ENCODE results near the gene SPTBN2.
A peak's percentile ranks its signal among the peaks of the same experiment; 100 is the strongest.

SPTBN2 gene

DNA sequence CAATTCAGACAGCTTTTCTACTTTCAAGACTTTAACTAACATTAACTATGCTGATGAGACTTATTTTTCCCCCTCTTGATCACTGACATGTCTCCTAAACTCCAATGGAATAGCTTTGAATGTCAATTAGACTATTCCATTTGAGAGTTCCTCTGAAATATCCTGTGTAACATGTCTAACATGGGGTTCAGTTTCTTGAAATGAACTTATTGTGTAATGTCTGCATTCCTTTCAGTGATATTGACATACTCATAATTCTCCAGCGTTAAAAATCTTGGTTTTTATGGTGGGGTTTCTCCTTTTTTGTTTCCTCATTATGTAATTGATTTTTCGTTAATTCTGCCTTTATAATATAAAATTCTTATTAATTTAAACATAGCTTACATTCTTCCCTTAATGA, 37.7 kb upstream of the SPTBN2 start:
- no peak for DNase-seq (ENCODE audit: low spot score)
- no peak overlapping the region for H2BK120ac ChIP-seq (ENCODE audit: low read depth, low read length)
- H3K9ac ChIP-seq (ENCODE audit: low read depth, low read length, poor library complexity): no peak overlapping the region
- H3K14ac ChIP-seq (ENCODE audit: low read length): no peak overlapping the region
- H3K36me3 ChIP-seq (replicated peaks in 1 of 2; ENCODE audit: control insufficient read depth in 2 of 2, insufficient read depth in 2 of 2, low read length in 2 of 2): peaks cover 3 to 35% of the 10 kb centered on the region in 2 donors
- H4K91ac ChIP-seq (ENCODE audit: low read depth, low read length, poor library complexity): no peak overlapping the region
- H3K79me1 ChIP-seq (ENCODE audit: low read depth, low read length): no peaks in the 10 kb centered on the region
- no peak overlapping the region for H2BK12ac ChIP-seq (ENCODE audit: low read length)
- H3K9me3 ChIP-seq (replicated peaks in 1 of 2; ENCODE audit: control insufficient read depth in 2 of 2, insufficient read depth in 1 of 2, low read depth in 1 of 2, low read length in 2 of 2): no peaks in the 10 kb centered on the region
- H3K4ac ChIP-seq (ENCODE audit: low read length): no peak overlapping the region
- H3K27ac ChIP-seq (replicated peaks; ENCODE audit: low read length): no peak overlapping the region
- no peak overlapping the region for H2AFZ ChIP-seq (ENCODE audit: low read length)
- no peak overlapping the region for H4K8ac ChIP-seq (ENCODE audit: low read depth, low read length)
- H3K4me1 ChIP-seq (ENCODE audit: control insufficient read depth in 2 of 2, insufficient read depth in 1 of 2, low read depth in 1 of 2, low read length in 2 of 2): peaks cover 0 to 1% of the 10 kb centered on the region in 2 donors
- no peak overlapping the region for H3K18ac ChIP-seq (ENCODE audit: low read length)
- no peak overlapping the region for H2BK15ac ChIP-seq (ENCODE audit: low read length)
- no CpG with 5 or more reads among the region's 2 CpGs for WGBS, 2 donors (ENCODE audit: extremely low coverage in 2 of 2, insufficient read length in 2 of 2, insufficient replicate concordance in 1 of 2)
- no peak overlapping the region for H3K23ac ChIP-seq (ENCODE audit: low read depth, low read length, poor library complexity)
- no peaks in the 10 kb centered on the region for H3K27me3 ChIP-seq (ENCODE audit: control insufficient read depth in 3 of 3, insufficient read depth in 3 of 3, low read depth in 1 of 3, low read length in 3 of 3)
- no peak overlapping the region for H2AK5ac ChIP-seq (ENCODE audit: low read depth, low read length)
- no peak overlapping the region for H3K4me2 ChIP-seq (ENCODE audit: insufficient read depth, low read length, poor library complexity, severe bottlenecking)
- no peak overlapping the region for H2BK5ac ChIP-seq (ENCODE audit: low read length)
- no peak overlapping the region for H3K4me3 ChIP-seq (ENCODE audit: low read length in 2 of 2)

DNA sequence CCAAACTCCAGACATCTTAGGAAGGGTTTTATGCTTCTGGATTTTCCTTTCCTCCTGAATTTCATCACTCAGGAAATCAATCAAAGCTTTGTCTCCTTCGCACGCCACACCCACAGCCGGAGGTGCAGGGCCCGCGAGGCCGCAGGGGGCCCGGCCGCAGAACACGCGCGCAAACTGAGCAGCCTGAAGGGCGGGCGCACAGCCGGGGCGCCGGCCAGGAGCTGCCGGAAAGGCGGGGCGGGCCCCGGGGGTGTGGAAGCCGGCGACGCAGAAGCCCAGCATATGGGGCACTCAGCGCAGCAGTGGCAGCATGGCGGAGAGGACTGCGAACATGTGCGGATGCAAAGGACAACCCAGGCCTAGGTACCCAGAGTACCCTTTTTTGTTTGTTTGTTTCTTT, 33.1 kb upstream of the SPTBN2 start:
- Histone ChIP-seq H3K36me3 (replicated peaks in 1 of 2; ENCODE audit: control insufficient read depth in 2 of 2, insufficient read depth in 2 of 2, low read length in 2 of 2) (peaks cover 4 to 59% of the 10 kb centered on the region in 2 donors), H3K79me1 (ENCODE audit: low read depth, low read length) (no peaks in the 10 kb centered on the region), H2AK5ac (ENCODE audit: low read depth, low read length) (no peak overlapping the region), H4K8ac (ENCODE audit: low read depth, low read length) (no peak overlapping the region), H2BK5ac (ENCODE audit: low read length) (no peak overlapping the region), H2BK120ac (ENCODE audit: low read depth, low read length) (no peak overlapping the region), H3K9ac (ENCODE audit: low read depth, low read length, poor library complexity) (no peak overlapping the region), H3K9me3 (replicated peaks in 1 of 2; ENCODE audit: control insufficient read depth in 2 of 2, insufficient read depth in 1 of 2, low read depth in 1 of 2, low read length in 2 of 2) (no peaks in the 10 kb centered on the region), H3K27ac (replicated peaks; ENCODE audit: low read length) (no peak overlapping the region), H3K4me1 (ENCODE audit: control insufficient read depth in 2 of 2, insufficient read depth in 1 of 2, low read depth in 1 of 2, low read length in 2 of 2) (no peaks in the 10 kb centered on the region), H3K14ac (ENCODE audit: low read length) (no peak overlapping the region), H3K4ac (ENCODE audit: low read length) (peak overlapping the region; percentile 53), H3K4me2 (ENCODE audit: insufficient read depth, low read length, poor library complexity, severe bottlenecking) (no peak overlapping the region), H3K27me3 (ENCODE audit: control insufficient read depth in 3 of 3, insufficient read depth in 3 of 3, low read depth in 1 of 3, low read length in 3 of 3) (no peaks in the 10 kb centered on the region), H2BK12ac (ENCODE audit: low read length) (no peak overlapping the region), H3K18ac (ENCODE audit: low read length) (no peak overlapping the region), H3K4me3 (ENCODE audit: low read length in 2 of 2) (no peak overlapping the region), H3K23ac (ENCODE audit: low read depth, low read length, poor library complexity) (no peak overlapping the region), H2AFZ (ENCODE audit: low read length) (no peak overlapping the region), H2BK15ac (ENCODE audit: low read length) (no peak overlapping the region), H4K91ac (ENCODE audit: low read depth, low read length, poor library complexity) (no peak overlapping the region)
- DNase-seq (ENCODE audit: low spot score): no peak
- no CpG with 5 or more reads among the region's 27 CpGs for WGBS, 2 donors (ENCODE audit: extremely low coverage in 2 of 2, insufficient read length in 2 of 2, insufficient replicate concordance in 1 of 2)

DNA sequence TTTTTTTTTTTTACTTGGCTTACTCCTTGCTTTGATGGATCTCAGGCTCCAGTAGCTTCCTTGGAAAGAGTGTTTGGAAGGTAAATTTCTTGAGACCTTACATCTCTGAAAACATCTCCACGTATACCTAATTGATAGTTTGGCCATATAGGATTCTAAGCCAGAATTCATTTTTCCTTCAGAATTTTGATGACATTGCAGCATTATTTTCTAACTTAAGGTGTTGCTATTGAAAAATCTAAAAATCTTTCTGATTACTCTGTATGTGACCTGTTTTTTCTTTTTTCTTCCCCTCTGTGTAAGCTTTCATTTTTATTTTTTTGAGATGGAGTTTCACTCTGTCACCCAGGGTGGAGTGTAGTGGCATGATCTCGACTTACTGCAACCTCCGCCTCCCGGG, 23.1 kb upstream of the SPTBN2 start:
- Histone ChIP-seq H3K4me1 (ENCODE audit: control insufficient read depth in 2 of 2, insufficient read depth in 1 of 2, low read depth in 1 of 2, low read length in 2 of 2) (peaks cover 2 to 3% of the 10 kb centered on the region in 2 donors), H3K36me3 (replicated peaks in 1 of 2; ENCODE audit: control insufficient read depth in 2 of 2, insufficient read depth in 2 of 2, low read length in 2 of 2) (peaks cover 0 to 8% of the 10 kb centered on the region in 2 donors), H3K27me3 (ENCODE audit: control insufficient read depth in 3 of 3, insufficient read depth in 3 of 3, low read depth in 1 of 3, low read length in 3 of 3) (no peaks in the 10 kb centered on the region), H2BK5ac (ENCODE audit: low read length) (no peak overlapping the region), H2BK12ac (ENCODE audit: low read length) (no peak overlapping the region), H2AFZ (ENCODE audit: low read length) (no peak overlapping the region), H2BK120ac (ENCODE audit: low read depth, low read length) (no peak overlapping the region), H3K4me2 (ENCODE audit: insufficient read depth, low read length, poor library complexity, severe bottlenecking) (no peak overlapping the region), H3K23ac (ENCODE audit: low read depth, low read length, poor library complexity) (no peak overlapping the region), H3K27ac (replicated peaks; ENCODE audit: low read length) (no peak overlapping the region), H4K91ac (ENCODE audit: low read depth, low read length, poor library complexity) (no peak overlapping the region), H3K18ac (ENCODE audit: low read length) (no peak overlapping the region), H3K14ac (ENCODE audit: low read length) (no peak overlapping the region), H3K9me3 (replicated peaks in 1 of 2; ENCODE audit: control insufficient read depth in 2 of 2, insufficient read depth in 1 of 2, low read depth in 1 of 2, low read length in 2 of 2) (no peaks in the 10 kb centered on the region), H3K79me1 (ENCODE audit: low read depth, low read length) (peaks cover 2% of the 10 kb centered on the region), H4K8ac (ENCODE audit: low read depth, low read length) (no peak overlapping the region), H3K4ac (ENCODE audit: low read length) (no peak overlapping the region), H2BK15ac (ENCODE audit: low read length) (no peak overlapping the region), H3K4me3 (ENCODE audit: low read length in 2 of 2) (no peak overlapping the region), H2AK5ac (ENCODE audit: low read depth, low read length) (no peak overlapping the region), H3K9ac (ENCODE audit: low read depth, low read length, poor library complexity) (no peak overlapping the region)
- DNase-seq (ENCODE audit: low spot score): no peak
- WGBS, 2 donors (ENCODE audit: extremely low coverage in 2 of 2, insufficient read length in 2 of 2, insufficient replicate concordance in 1 of 2): no CpG with 5 or more reads among the region's 4 CpGs

- Histone ChIP-seq H3K79me1 (ENCODE audit: low read depth, low read length) (peaks cover 5% of the 10 kb centered on the region), H3K4ac (ENCODE audit: low read length) (no peak overlapping the region), H3K27ac (replicated peaks; ENCODE audit: low read length) (no peak overlapping the region), H4K91ac (ENCODE audit: low read depth, low read length, poor library complexity) (no peak overlapping the region), H2BK5ac (ENCODE audit: low read length) (no peak overlapping the region), H3K9ac (ENCODE audit: low read depth, low read length, poor library complexity) (no peak overlapping the region), H2BK120ac (ENCODE audit: low read depth, low read length) (no peak overlapping the region), H2BK12ac (ENCODE audit: low read length) (no peak overlapping the region), H3K4me3 (ENCODE audit: low read length in 2 of 2) (no peak overlapping the region), H3K14ac (ENCODE audit: low read length) (no peak overlapping the region), H3K36me3 (replicated peaks in 1 of 2; ENCODE audit: control insufficient read depth in 2 of 2, insufficient read depth in 2 of 2, low read length in 2 of 2) (peaks cover 0 to 2% of the 10 kb centered on the region in 2 donors), H3K27me3 (ENCODE audit: control insufficient read depth in 3 of 3, insufficient read depth in 3 of 3, low read depth in 1 of 3, low read length in 3 of 3) (no peaks in the 10 kb centered on the region), H3K23ac (ENCODE audit: low read depth, low read length, poor library complexity) (no peak overlapping the region), H3K9me3 (replicated peaks in 1 of 2; ENCODE audit: control insufficient read depth in 2 of 2, insufficient read depth in 1 of 2, low read depth in 1 of 2, low read length in 2 of 2) (no peaks in the 10 kb centered on the region), H2AK5ac (ENCODE audit: low read depth, low read length) (no peak overlapping the region), H4K8ac (ENCODE audit: low read depth, low read length) (no peak overlapping the region), H3K18ac (ENCODE audit: low read length) (no peak overlapping the region), H2BK15ac (ENCODE audit: low read length) (no peak overlapping the region), H3K4me1 (ENCODE audit: control insufficient read depth in 2 of 2, insufficient read depth in 1 of 2, low read depth in 1 of 2, low read length in 2 of 2) (peaks cover 2 to 7% of the 10 kb centered on the region in 2 donors), H3K4me2 (ENCODE audit: insufficient read depth, low read length, poor library complexity, severe bottlenecking) (no peak overlapping the region), H2AFZ (ENCODE audit: low read length) (no peak overlapping the region)
- DNase-seq (ENCODE audit: low spot score): no peak
- no CpG with 5 or more reads among the region's 2 CpGs for WGBS, 2 donors (ENCODE audit: extremely low coverage in 2 of 2, insufficient read length in 2 of 2, insufficient replicate concordance in 1 of 2)
Measured at GRCh38 chr11:66749091-66749490, 20.1 kb upstream of the SPTBN2 start.

All from neuronal stem cell (in vitro differentiated cells).